ENCODE data around the gene LIPC. TPM values are rescaled to one million over a fixed set of nuclear protein-coding genes. Genes with fewer than 3 reads are reported as not detected.

The LIPC gene
- total and polyA plus RNA-seq, 2 experiments from 2014 or later: not detected

- ATAC-seq (no peak), DNase-seq (ENCODE audit: low spot score) (no peak)
- no peaks in the 10 kb centered on the region for H3F3A ChIP-seq (replicated peaks; ENCODE audit: low read depth)
- H2AFZ ChIP-seq: no peak overlapping the region
- TF ChIP-seq EZH2 (IDR thresholded peaks at IDR 0.05; ENCODE audit: low read depth, unreplicated experiment) (no peak), ZNF331 (CRISPR knock-in tag; IDR thresholded peaks at IDR 0.05; ENCODE audit: low read depth) (no peak), POLR2AphosphoS5 (IDR thresholded peaks at IDR 0.05; ENCODE audit: low read depth) (no peak), EZH2phosphoT487 (IDR thresholded peaks at IDR 0.05; ENCODE audit: unreplicated experiment) (no peak), STAT1 (IDR thresholded peaks at IDR 0.05; ENCODE audit: unreplicated experiment) (no peak), ETS1 (IDR thresholded peaks at IDR 0.05) (no peak), ZNF462 (CRISPR knock-in tag; IDR thresholded peaks at IDR 0.05) (no peak), NANOG (IDR thresholded peaks at IDR 0.05; ENCODE audit: borderline replicate concordance) (no peak), JUNB (IDR thresholded peaks at IDR 0.05; ENCODE audit: unreplicated experiment) (no peak), ZNF114 (CRISPR knock-in tag; IDR thresholded peaks at IDR 0.05) (no peak), CREB1 (CRISPR knock-in tag; IDR thresholded peaks at IDR 0.05; ENCODE audit: low read depth) (no peak), CTCF (conservative IDR thresholded peaks at IDR 0.05; ENCODE audit: low read depth in 2 of 2) (no peak)
- TF ChIP-seq, protein P1, sequence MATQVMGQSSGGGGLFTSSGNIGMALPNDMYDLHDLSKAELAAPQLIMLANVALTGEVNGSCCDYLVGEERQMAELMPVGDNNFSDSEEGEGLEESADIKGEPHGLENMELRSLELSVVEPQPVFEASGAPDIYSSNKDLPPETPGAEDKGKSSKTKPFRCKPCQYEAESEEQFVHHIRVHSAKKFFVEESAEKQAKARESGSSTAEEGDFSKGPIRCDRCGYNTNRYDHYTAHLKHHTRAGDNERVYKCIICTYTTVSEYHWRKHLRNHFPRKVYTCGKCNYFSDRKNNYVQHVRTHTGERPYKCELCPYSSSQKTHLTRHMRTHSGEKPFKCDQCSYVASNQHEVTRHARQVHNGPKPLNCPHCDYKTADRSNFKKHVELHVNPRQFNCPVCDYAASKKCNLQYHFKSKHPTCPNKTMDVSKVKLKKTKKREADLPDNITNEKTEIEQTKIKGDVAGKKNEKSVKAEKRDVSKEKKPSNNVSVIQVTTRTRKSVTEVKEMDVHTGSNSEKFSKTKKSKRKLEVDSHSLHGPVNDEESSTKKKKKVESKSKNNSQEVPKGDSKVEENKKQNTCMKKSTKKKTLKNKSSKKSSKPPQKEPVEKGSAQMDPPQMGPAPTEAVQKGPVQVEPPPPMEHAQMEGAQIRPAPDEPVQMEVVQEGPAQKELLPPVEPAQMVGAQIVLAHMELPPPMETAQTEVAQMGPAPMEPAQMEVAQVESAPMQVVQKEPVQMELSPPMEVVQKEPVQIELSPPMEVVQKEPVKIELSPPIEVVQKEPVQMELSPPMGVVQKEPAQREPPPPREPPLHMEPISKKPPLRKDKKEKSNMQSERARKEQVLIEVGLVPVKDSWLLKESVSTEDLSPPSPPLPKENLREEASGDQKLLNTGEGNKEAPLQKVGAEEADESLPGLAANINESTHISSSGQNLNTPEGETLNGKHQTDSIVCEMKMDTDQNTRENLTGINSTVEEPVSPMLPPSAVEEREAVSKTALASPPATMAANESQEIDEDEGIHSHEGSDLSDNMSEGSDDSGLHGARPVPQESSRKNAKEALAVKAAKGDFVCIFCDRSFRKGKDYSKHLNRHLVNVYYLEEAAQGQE (IDR thresholded peaks at IDR 0.05; ENCODE audit: unreplicated experiment): no peak
- Mint-ChIP-seq H3K27ac (no peak overlapping the region), H3K4me3 (no peak overlapping the region), H3K27me3 (ENCODE audit: insufficient read depth, low read depth, poor library complexity) (peaks cover 9% of the 10 kb centered on the region), H3K36me3 (ENCODE audit: low read depth) (no peaks in the 10 kb centered on the region), H3K9me3 (no peaks in the 10 kb centered on the region), H3K4me1 (peaks cover 13% of the 10 kb centered on the region)
- peaks cover 4% of the 10 kb centered on the region; the same call in 1 of the 2 replicates for H3K4me1 ChIP-seq (ENCODE audit: insufficient read depth)
- H3K27ac ChIP-seq (ENCODE audit: low read depth): no peak overlapping the region
- H3K36me3 ChIP-seq (ENCODE audit: insufficient read depth): no peaks in the 10 kb centered on the region
- H3K4me3 ChIP-seq: no peak overlapping the region
- H4K20me1 ChIP-seq (replicated peaks; ENCODE audit: insufficient read depth): no peaks in the 10 kb centered on the region
- H3K79me2 ChIP-seq (replicated peaks; ENCODE audit: insufficient read depth): no peaks in the 10 kb centered on the region
- H3K27me3 ChIP-seq (ENCODE audit: insufficient read depth): no peaks in the 10 kb centered on the region
- H3K4me2 ChIP-seq: no peak overlapping the region
- H3K9me2 ChIP-seq (ENCODE audit: insufficient read depth): peaks cover 6% of the 10 kb centered on the region; the same call in 1 of the 2 replicates
These were observed 34.8 kb downstream of the LIPC start for GRCh38 chr15:58466566-58466965.
